HEK293 (cell line): ENCODE results near the gene KLHL12.

Experiments used
- CTCF ChIA-PET: fragments of 350-600 bp; formaldehyde crosslinking; extraction: SDS; loops from one replicate; lab custom pipeline; 2021; ENCODE audit warnings: antibody characterized with exemption; lab: Yijun Ruan, JAX
- POLR2A ChIA-PET: fragments of 300-600 bp; formaldehyde crosslinking; extraction: SDS; loops from one replicate; lab custom pipeline; 2020; ENCODE audit warnings: antibody characterized with exemption, inconsistent platforms; lab: Yijun Ruan, JAX
- H3K27ac ChIP-seq: fragments of 200-500 bp; sonication (Bioruptor generic); 2 replicates; pipeline ENCODE4 v1.5.1; 2014; ENCODE audit warnings: low read depth, low read length, control low read depth, inconsistent platforms; ENCODE audit errors: extremely low read depth
- H3K36me3 ChIP-seq, 2 experiments: fragments of 200-500 bp in 1 of 2; sonication (Bioruptor generic) in 1 of 2; 1 replicate in 1 of 2; 2 replicates in 1 of 2; pipeline ENCODE4 v1.5.1; 2014 to 2017; ENCODE audit warnings: inconsistent platforms in 2 of 2, low read length in 2 of 2; ENCODE audit not compliant: control insufficient read depth in 2 of 2, insufficient read depth in 1 of 2
- H3K4me1 ChIP-seq: fragments of 200-500 bp; sonication (Bioruptor generic); 2 replicates; pipeline ENCODE4 v1.5.1; 2014; ENCODE audit warnings: mild to moderate bottlenecking, low read length, inconsistent platforms; ENCODE audit not compliant: control insufficient read depth, insufficient read depth
- H3K4me3 ChIP-seq: 2 replicates; pipeline ENCODE4 v1.5.1; 2011; ENCODE audit warnings: low read depth, mild to moderate bottlenecking, control low read depth, low read length, moderate library complexity
- H3K9me3 ChIP-seq: fragments of 200-500 bp; sonication (Bioruptor generic); 2 replicates; pipeline ENCODE4 v1.5.1; 2014; ENCODE audit warnings: low read depth, low read length, inconsistent platforms; ENCODE audit not compliant: control insufficient read depth, insufficient read depth
- CTCF ChIP-seq: fragments of 450-650 bp; formaldehyde crosslinking; IDR thresholded peaks from 2 replicates; pipeline ENCODE4 v1.5.1; 2016; ENCODE audit warnings: missing biosample characterization, missing genetic modification characterization
- GLIS2 ChIP-seq: fragments of 450-650 bp; formaldehyde crosslinking; IDR thresholded peaks from 2 replicates; pipeline ENCODE4 v1.5.1; 2016; ENCODE audit warnings: missing biosample characterization, missing genetic modification characterization
- IKZF3 ChIP-seq: fragments of 450-650 bp; IDR thresholded peaks from 2 replicates; pipeline ENCODE4 v1.5.0; 2018; ENCODE audit warnings: missing biosample characterization, mild to moderate bottlenecking, missing genetic modification characterization, moderate library complexity
- TRIM28 ChIP-seq: IDR thresholded peaks from 2 replicates; pipeline ENCODE4 v1.6.1; 2011; ENCODE audit warnings: low read length, control low read depth, borderline replicate concordance
- ZBTB17 ChIP-seq: fragments of 450-650 bp; formaldehyde crosslinking; IDR thresholded peaks from 2 replicates; pipeline ENCODE4 v1.5.1; 2016; ENCODE audit warnings: missing biosample characterization, missing genetic modification characterization
- ZEB2 ChIP-seq: fragments of 450-650 bp; formaldehyde crosslinking; IDR thresholded peaks from 2 replicates; pipeline ENCODE4 v1.5.1; 2016; ENCODE audit warnings: missing biosample characterization, missing genetic modification characterization
- ZNF10 ChIP-seq: fragments of 450-650 bp; formaldehyde crosslinking; IDR thresholded peaks from 2 replicates; pipeline ENCODE4 v1.5.1; 2017; ENCODE audit warnings: missing biosample characterization, missing genetic modification characterization
- ZNF114 ChIP-seq: fragments of 450-650 bp; formaldehyde crosslinking; IDR thresholded peaks from 2 replicates; pipeline ENCODE4 v1.5.0; 2017; ENCODE audit warnings: missing biosample characterization, missing genetic modification characterization
- ZNF18 ChIP-seq: fragments of 450-650 bp; formaldehyde crosslinking; IDR thresholded peaks from 2 replicates; pipeline ENCODE4 v1.5.1; 2016; ENCODE audit warnings: missing biosample characterization, missing genetic modification characterization
- ZNF184 ChIP-seq: fragments of 450-650 bp; IDR thresholded peaks from 2 replicates; pipeline ENCODE4 v1.5.1; 2018; ENCODE audit warnings: missing biosample characterization, mild to moderate bottlenecking, missing genetic modification characterization
- ZNF211 ChIP-seq: fragments of 450-650 bp; formaldehyde crosslinking; IDR thresholded peaks from 2 replicates; pipeline ENCODE4 v1.5.1; 2016; ENCODE audit warnings: low read depth, missing biosample characterization, missing genetic modification characterization
- ZNF473 ChIP-seq: fragments of 450-650 bp; formaldehyde crosslinking; IDR thresholded peaks from 2 replicates; pipeline ENCODE4 v1.5.1; 2017; ENCODE audit warnings: missing biosample characterization, missing genetic modification characterization
- ZNF664 ChIP-seq: fragments of 450-650 bp; formaldehyde crosslinking; IDR thresholded peaks from 2 replicates; pipeline ENCODE4 v1.5.1; 2016; ENCODE audit warnings: missing biosample characterization, missing genetic modification characterization
- ZNF701 ChIP-seq: fragments of 450-650 bp; formaldehyde crosslinking; IDR thresholded peaks from 2 replicates; pipeline ENCODE4 v1.5.1; 2016; ENCODE audit warnings: missing biosample characterization, missing genetic modification characterization
- ZNF707 ChIP-seq: fragments of 450-650 bp; formaldehyde crosslinking; IDR thresholded peaks from 2 replicates; pipeline ENCODE4 v1.5.1; 2016; ENCODE audit warnings: missing biosample characterization, missing genetic modification characterization
- ZNF785 ChIP-seq: fragments of 450-650 bp; formaldehyde crosslinking; IDR thresholded peaks from 2 replicates; pipeline ENCODE4 v1.5.1; 2016; ENCODE audit warnings: missing biosample characterization, missing genetic modification characterization
- TF ChIP-seq, protein P1 (sequence below): fragments of 450-650 bp; formaldehyde crosslinking; IDR thresholded peaks from 2 replicates; pipeline ENCODE4 v1.5.1; 2016; ENCODE audit warnings: missing biosample characterization, missing genetic modification characterization
- TF ChIP-seq, protein P2 (sequence below): fragments of 450-650 bp; formaldehyde crosslinking; IDR thresholded peaks from 2 replicates; pipeline ENCODE4 v1.5.1; 2016; ENCODE audit warnings: missing biosample characterization, missing genetic modification characterization
- TF ChIP-seq, protein P3 (sequence below): fragments of 450-650 bp; formaldehyde crosslinking; IDR thresholded peaks from 2 replicates; pipeline ENCODE4 v1.5.1; 2016; ENCODE audit warnings: missing biosample characterization, missing genetic modification characterization
- TF ChIP-seq, protein P4 (sequence below): fragments of 450-650 bp; IDR thresholded peaks from 2 replicates; pipeline ENCODE4 v1.5.1; 2018; ENCODE audit warnings: missing biosample characterization, mild to moderate bottlenecking, missing genetic modification characterization

Gene KLHL12

GRCh38 chr1:202861420-202862132, 65.5 kb downstream of the KLHL12 start (continued):
- TF ChIP-seq TRIM28 (no peak), ZNF785 (tag by site-specific recombination) (no peak), ZNF10 (no peak; the same call in none of the 2 replicates), CTCF (tag by site-specific recombination) (no peak), ZNF707 (no peak), ZNF114 (tag by site-specific recombination) (no peak), ZEB2 (tag by site-specific recombination) (no peak), ZNF18 (tag by site-specific recombination) (no peak), ZNF701 (tag by site-specific recombination) (no peak), GLIS2 (tag by site-specific recombination) (peak; percentile 88), IKZF3 (tag by site-specific recombination) (0 out of 2 replicates have a peak, but pooled peaks have one; percentile 13), ZBTB17 (tag by site-specific recombination) (peak; percentile 90), ZNF473 (tag by site-specific recombination) (no peak)
- TF ChIP-seq, protein P1, sequence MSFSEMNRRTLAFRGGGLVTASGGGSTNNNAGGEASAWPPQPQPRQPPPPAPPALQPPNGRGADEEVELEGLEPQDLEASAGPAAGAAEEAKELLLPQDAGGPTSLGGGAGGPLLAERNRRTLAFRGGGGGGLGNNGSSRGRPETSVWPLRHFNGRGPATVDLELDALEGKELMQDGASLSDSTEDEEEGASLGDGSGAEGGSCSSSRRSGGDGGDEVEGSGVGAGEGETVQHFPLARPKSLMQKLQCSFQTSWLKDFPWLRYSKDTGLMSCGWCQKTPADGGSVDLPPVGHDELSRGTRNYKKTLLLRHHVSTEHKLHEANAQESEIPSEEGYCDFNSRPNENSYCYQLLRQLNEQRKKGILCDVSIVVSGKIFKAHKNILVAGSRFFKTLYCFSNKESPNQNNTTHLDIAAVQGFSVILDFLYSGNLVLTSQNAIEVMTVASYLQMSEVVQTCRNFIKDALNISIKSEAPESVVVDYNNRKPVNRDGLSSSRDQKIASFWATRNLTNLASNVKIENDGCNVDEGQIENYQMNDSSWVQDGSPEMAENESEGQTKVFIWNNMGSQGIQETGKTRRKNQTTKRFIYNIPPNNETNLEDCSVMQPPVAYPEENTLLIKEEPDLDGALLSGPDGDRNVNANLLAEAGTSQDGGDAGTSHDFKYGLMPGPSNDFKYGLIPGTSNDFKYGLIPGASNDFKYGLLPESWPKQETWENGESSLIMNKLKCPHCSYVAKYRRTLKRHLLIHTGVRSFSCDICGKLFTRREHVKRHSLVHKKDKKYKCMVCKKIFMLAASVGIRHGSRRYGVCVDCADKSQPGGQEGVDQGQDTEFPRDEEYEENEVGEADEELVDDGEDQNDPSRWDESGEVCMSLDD (tag by site-specific recombination), result no peak
- TF ChIP-seq, protein P2, sequence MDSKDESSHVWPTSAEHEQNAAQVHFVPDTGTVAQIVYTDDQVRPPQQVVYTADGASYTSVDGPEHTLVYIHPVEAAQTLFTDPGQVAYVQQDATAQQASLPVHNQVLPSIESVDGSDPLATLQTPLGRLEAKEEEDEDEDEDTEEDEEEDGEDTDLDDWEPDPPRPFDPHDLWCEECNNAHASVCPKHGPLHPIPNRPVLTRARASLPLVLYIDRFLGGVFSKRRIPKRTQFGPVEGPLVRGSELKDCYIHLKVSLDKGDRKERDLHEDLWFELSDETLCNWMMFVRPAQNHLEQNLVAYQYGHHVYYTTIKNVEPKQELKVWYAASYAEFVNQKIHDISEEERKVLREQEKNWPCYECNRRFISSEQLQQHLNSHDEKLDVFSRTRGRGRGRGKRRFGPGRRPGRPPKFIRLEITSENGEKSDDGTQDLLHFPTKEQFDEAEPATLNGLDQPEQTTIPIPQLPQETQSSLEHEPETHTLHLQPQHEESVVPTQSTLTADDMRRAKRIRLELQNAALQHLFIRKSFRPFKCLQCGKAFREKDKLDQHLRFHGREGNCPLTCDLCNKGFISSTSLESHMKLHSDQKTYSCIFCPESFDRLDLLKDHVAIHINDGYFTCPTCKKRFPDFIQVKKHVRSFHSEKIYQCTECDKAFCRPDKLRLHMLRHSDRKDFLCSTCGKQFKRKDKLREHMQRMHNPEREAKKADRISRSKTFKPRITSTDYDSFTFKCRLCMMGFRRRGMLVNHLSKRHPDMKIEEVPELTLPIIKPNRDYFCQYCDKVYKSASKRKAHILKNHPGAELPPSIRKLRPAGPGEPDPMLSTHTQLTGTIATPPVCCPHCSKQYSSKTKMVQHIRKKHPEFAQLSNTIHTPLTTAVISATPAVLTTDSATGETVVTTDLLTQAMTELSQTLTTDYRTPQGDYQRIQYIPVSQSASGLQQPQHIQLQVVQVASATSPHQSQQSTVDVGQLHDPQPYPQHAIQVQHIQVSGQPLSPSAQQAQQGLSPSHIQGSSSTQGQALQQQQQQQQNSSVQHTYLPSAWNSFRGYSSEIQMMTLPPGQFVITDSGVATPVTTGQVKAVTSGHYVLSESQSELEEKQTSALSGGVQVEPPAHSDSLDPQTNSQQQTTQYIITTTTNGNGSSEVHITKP (tag by site-specific recombination), result peak; percentile 54; the same call in 1 of the 2 replicates

DNA sequence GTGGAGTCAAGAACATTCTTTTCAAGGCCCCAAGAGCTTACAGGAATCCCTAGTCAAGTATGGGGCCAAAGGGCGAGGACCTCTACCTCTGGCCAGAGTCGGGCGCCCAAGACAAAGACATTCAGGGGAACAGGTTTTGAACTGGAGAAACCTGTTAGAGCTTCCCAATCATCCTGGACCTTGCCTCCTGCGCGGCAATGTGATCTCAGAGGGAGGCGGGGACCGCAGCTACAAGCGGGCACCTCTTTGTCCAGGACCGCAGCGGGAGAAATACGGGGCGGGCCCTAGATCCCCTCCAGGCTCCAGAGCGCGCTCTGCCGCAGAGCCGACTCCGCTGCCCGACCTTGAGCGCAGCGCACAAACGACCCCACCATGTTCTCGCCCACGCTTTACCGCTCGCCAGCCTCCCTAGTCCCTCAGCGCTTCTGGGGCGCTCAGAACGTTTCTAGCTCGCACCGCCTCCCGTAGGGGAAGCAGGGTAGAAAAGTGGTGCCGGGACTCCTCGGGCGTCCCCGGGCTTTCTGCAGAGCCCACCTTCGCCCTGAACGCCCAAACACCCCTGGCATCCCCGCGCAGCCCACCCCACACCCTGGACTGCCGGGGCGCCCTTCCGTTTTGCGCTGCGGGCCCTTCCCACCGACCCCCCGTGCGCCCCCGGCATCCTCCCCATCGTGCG, 66.2 kb downstream of the KLHL12 start:
- POLR2A ChIA-PET, result interaction anchor here (0.5 to 3.7 kb wide), 19 partner anchors 10 to 1307 kb away, joined by 3 to 15 read pairs (median 5); partner anchors contain the start of genes KDM5B, KLHL12, PCAT6 and RABIF
- Histone ChIP-seq H3K27ac (peak overlapping the region; percentile 57; the same call in 1 of the 2 replicates), H3K36me3 (peaks cover 0 to 9% of the 10 kb centered on the region in 2 experiments; a peak in 1 of 3 replicates), H3K4me3 (peak overlapping the region; percentile 68), H3K4me1 (peaks cover 3% of the 10 kb centered on the region), H3K9me3 (no peaks in the 10 kb centered on the region)
- CTCF ChIA-PET, result interaction anchor here (0.7 to 1.5 kb wide), 4 partner anchors 8 to 396 kb away, joined by 3 to 4 read pairs (median 4); no protein-coding TSS in a partner anchor
- TF ChIP-seq ZNF211 (tag by site-specific recombination) (no peak), ZNF184 (0 out of 2 replicates have a peak, but pooled peaks have one; percentile 17), ZNF664 (tag by site-specific recombination) (no peak)
- TF ChIP-seq, protein P3, sequence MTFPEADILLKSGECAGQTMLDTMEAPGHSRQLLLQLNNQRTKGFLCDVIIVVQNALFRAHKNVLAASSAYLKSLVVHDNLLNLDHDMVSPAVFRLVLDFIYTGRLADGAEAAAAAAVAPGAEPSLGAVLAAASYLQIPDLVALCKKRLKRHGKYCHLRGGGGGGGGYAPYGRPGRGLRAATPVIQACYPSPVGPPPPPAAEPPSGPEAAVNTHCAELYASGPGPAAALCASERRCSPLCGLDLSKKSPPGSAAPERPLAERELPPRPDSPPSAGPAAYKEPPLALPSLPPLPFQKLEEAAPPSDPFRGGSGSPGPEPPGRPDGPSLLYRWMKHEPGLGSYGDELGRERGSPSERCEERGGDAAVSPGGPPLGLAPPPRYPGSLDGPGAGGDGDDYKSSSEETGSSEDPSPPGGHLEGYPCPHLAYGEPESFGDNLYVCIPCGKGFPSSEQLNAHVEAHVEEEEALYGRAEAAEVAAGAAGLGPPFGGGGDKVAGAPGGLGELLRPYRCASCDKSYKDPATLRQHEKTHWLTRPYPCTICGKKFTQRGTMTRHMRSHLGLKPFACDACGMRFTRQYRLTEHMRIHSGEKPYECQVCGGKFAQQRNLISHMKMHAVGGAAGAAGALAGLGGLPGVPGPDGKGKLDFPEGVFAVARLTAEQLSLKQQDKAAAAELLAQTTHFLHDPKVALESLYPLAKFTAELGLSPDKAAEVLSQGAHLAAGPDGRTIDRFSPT, result peak; percentile 67; the same call in 1 of the 2 replicates
- TF ChIP-seq, protein P4, sequence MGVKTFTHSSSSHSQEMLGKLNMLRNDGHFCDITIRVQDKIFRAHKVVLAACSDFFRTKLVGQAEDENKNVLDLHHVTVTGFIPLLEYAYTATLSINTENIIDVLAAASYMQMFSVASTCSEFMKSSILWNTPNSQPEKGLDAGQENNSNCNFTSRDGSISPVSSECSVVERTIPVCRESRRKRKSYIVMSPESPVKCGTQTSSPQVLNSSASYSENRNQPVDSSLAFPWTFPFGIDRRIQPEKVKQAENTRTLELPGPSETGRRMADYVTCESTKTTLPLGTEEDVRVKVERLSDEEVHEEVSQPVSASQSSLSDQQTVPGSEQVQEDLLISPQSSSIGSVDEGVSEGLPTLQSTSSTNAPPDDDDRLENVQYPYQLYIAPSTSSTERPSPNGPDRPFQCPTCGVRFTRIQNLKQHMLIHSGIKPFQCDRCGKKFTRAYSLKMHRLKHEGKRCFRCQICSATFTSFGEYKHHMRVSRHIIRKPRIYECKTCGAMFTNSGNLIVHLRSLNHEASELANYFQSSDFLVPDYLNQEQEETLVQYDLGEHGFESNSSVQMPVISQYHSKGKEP (tag by site-specific recombination), result no peak
